OCI-M2 (cell line): Measurements from ENCODE around the gene CCL20.

Experiments used
- DNase-seq: peaks from one replicate; lab custom pipeline; 2025; ENCODE audit not compliant: unreplicated experiment; lab: John Stamatoyannopoulos, UW

Gene CCL20

GRCh38 chr2:227802882-227803281 lies 10.8 kb upstream of the CCL20 start:
- no peak for DNase-seq

GRCh38 chr2:227804975-227805374 lies 8.7 kb upstream of the CCL20 start:
- no peak for DNase-seq

DNA sequence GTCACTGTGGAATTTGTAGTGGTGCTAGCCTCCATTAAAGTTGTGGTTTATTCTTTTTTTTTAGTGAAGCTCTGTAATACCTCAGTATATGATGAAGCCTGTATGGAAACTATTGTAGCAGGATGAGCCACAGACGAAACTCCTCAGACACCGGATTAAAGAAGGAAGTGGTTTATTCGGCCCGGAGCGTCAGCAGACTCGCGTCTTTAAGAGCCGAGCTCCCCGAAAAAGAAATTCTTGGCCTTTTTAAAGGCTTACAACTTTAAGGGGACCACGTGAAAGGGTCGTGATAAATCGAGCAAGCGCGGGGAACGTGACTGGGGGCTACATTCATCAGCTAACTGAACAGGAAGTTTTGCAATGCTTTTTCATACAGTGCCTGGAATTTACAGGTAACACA lies 8.1 kb upstream of the CCL20 start:
- no peak for DNase-seq

DNA sequence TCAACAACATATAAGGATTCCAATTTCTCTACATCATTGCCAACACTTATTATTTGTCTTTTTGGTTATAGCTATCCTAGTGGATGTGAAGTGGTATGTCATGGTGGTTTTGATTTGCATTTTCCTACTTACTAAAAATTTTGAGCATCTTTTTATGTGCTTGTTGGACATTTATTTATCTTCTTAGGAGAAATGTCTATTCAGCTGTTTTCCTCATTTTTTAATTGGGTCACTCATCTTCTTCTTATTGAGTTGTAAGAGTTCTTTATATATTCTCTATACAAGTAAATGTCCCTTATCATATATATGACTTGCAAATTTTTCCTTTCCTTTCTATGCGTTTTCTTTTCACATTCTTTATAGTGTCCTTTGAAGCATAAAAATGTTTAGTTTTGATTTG lies 4.7 kb upstream of the CCL20 start:
- DNase-seq = no peak

GRCh38 chr2:227812001-227812400 lies 1.6 kb upstream of the CCL20 start:
- DNase-seq = no peak

DNA sequence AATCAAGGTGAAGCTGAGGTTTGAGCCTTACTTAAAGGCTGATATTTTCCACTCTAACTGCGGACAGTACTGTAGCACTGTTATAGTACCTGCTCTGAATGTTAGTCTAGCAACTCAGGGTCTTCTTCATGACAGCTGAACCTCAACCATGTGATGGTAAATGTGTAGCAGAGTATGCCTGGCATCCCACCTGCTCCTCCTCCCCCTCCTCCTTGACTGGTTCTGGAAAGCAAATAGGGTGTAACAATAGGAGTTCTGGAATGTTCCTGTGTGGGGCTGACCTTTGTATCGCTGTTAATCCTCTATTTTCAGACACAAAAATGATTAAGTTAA lies 447 bp upstream of the CCL20 start:
- DNase-seq = no peak

- no peak for DNase-seq
Observed at GRCh38 chr2:227815066-227815465, 1.4 kb downstream of the CCL20 start.

DNA sequence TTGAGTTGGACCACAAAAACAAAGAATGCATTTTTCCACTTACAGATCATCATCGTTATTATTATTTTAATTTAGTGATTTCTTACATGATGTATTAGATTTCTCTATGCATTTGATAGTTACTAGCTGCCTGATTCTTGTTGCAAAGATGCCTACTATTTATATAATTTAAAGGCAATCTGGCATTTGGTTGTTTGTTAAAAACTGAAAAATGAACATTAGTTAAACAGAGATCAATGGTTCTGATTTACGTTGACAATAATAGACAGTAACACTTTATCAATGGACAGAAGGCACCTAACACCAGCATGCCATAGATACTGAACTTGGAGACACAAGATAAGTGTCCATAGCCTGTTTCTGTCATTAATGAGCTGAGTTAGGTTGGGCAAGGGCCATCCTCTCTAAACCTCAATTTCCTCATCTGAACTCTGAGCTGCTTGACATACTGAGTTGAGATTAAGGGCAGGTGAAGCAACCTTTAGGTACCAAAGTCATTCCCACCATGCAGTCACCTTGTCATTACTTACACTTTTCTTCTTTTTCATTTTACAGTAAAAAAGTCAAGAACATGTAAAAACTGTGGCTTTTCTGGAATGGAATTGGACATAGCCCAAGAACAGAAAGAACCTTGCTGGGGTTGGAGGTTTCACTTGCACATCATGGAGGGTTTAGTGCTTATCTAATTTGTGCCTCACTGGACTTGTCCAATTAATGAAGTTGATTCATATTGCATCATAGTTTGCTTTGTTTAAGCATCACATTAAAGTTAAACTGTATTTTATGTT lies 3.1 kb downstream of the CCL20 start:
- no peak for DNase-seq

- DNase-seq = no peak
Observed at GRCh38 chr2:227817336-227817735, 3.7 kb downstream of the CCL20 start.

- no peak for DNase-seq
Observed at GRCh38 chr2:227817850-227818674, 4.4 kb downstream of the CCL20 start.

- DNase-seq = no peak
Observed at GRCh38 chr2:227818675-227819397, 5.2 kb downstream of the CCL20 start.

DNA sequence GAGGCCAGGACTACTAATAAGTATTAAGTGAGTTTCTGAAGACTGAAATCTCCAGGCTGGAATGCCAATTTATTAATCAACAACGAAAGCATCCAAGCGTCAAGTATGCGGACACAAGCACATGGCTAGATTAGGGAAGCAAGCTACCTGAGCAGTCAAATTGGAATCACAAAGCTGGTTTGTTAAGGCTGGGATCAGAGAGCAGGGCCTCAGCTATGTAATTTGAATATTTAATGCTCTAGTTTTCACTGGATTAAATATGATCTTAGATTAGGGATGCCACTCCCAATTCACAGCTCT lies 5.7 kb downstream of the CCL20 start:
- DNase-seq = no peak

DNA sequence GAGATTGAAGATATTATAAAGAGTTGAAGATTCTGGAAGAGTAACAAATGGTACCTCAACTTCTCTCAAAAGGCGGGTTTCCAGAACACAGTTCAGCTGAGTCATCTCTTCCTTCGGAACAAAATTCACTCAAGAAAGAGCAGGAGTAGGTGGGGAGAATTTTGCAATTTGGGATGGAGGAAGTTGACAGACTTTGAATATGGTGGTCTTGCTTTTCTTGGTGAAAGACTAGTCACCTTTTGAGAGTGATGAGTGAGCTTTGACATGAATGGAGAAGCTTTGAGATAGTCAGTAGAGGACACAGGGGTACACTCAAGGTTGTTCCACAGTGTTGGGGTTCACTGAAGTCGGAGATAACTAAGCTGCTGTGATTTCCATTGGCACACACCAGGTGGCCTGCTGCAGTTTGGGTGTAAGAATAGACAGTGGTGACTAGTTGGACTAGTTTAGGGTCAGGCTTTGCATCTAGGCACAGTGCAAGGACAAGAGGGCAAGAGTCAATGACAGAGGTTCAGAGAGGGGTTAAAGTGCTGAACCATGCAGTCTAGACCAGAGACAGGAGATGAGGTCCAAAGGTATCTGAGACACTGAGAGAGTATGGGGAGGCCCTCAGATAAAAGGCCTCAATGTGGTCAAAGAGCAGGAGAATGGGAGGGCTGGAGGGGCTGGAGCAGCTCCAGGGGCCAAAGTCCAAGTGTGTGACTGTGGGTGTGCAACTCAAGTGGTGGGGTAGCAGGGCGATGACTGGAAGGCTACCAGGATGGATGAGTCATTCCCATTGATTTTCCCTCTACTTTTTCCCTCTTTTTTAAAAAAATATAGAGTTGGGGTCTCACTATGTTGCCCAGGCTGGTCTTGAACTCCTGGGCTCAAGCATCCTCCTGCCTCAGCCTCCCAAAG lies 7.7 kb downstream of the CCL20 start:
- DNase-seq = no peak

DNA sequence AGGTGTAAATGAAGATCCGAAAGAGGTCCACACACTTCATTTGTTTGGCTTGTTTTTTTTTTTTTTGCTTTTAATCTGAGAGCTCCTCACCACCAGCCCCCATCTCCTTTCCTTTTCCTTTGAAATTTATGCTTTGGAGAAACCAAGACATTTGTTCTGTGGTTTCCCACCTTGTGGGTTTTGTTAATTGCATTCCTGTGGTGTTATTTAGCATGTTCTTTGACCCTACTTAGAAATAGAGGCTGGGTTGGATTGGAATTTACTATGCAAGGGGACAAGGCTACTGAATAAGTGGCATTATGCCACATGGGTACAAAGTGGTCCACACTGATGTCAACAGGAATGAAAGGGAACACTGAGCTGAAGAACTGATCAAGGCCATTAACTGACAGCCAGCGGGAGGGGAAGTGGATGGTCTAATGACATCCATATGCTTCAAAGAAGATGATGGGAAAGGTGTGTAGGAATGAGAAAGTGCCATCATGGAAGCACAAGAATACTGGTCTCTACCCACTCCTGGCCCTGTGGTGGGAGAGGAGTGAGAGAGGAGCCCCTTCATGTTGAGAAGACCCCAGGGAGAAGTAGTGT lies 8.9 kb downstream of the CCL20 start:
- no peak for DNase-seq

- DNase-seq = no peak
Observed at GRCh38 chr2:227823922-227824321, 10.3 kb downstream of the CCL20 start.

DNA sequence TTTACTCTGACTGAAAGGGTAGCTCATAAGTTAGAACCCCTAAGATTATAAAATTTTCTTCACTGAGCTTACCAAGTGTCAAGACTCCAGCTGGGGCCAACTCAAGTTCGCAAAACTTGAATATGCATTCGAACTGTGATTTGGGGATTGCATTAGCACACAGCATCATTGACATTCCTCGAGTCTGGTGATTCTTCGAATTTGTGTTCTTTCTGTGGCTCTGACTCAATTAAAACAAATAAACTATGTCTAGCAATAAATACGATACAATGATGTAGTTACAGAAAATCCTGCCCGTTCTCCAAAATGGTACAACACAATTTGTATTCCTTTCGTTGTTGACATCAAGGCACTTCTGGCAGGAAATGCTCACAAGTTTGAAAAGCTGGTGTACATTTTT lies 11.1 kb downstream of the CCL20 start:
- no peak for DNase-seq

GRCh38 chr2:227826019-227826521 lies 12.4 kb downstream of the CCL20 start:
- DNase-seq = no peak

GRCh38 chr2:227826563-227826962 lies 12.9 kb downstream of the CCL20 start:
- DNase-seq = no peak

DNA sequence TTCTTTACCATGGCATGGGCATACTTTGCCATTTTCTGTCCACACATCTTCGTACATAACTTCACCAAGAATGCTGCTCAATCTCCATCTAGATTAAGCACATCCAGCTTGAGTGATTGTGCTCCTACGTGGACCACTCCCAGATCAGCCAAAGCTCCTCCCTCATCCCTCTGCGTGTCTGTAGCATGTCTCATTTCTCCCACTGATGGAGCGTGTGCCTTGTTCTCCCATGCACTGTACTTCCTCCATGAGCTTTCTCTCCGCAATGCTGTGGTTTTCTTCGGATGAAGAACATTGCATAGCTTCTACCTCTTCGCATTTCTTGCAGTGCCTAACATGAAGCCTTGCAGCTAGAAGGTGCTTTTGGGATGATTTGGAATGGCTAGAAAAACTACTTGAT lies 13.5 kb downstream of the CCL20 start:
- DNase-seq = no peak

DNA sequence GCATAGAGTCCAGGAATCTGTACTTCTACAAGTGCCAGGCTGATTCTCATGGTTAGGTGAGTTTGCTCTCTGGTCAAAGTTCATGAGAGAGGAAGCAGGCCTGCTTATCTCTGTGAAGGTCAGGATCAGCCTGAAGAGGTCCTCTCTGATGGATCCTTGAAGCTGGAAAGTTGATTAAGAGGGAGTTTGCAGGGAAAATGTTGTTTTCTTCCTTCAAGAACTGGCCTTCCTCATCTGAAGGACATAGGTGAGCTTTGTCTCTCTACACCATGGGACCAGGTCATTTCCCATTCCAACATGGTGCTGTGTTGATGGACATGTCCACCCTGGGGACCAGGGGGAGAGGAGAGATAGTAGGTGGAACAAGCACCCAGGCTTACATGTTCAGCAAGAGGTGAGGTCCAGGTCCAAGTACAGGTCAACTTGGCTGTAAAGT lies 14.9 kb downstream of the CCL20 start:
- DNase-seq = no peak
